PC-9 (cell line): ENCODE measurements around the gene SHE. TPM values are rescaled to one million over a fixed set of nuclear protein-coding genes. Genes with fewer than 3 reads are reported as not detected.

Source experiments
- Bru-seq: library from RNA; stranded (reverse); fragments of 400-500 nt; gene quantifications from one replicate; lab custom pipeline; 2021; lab: Mats Ljungman, UMichigan
- BruChase-seq, 2 experiments: library from RNA; stranded (reverse); fragments of 400-500 nt; gene quantifications; one replicate each; lab custom pipeline; 2021; lab: Mats Ljungman, UMichigan
- BruUV-seq: library from RNA; stranded (reverse); fragments of 400-500 nt; replicated peaks from 2 replicates; lab custom pipeline; 2021; lab: Mats Ljungman, UMichigan
- CTCF ChIA-PET: fragments of 300-600 bp; sonication (Branson Sonifier 250); formaldehyde crosslinking; loops from one replicate; lab custom pipeline; 2022; ENCODE audit warnings: antibody characterized with exemption; lab: Charles Lee
- POLR2A ChIA-PET: fragments of 300-600 bp; sonication (Branson Sonifier 250); formaldehyde crosslinking; loops from one replicate; lab custom pipeline; 2022; ENCODE audit warnings: antibody characterized with exemption; ENCODE audit not compliant: unreplicated experiment; lab: Charles Lee
- DNase-seq, 2 experiments: peaks; one replicate each; pipeline versions ENCODE4 v3.0.0 to v3.0.0-alpha.2; 2015 to 2022; ENCODE audit warnings: mixed read lengths in 1 of 2
- H2AFZ ChIP-seq: fragments of 200-600 bp; sonication (generic); 2 replicates; pipeline ENCODE4 v1.8.1; 2017; ENCODE audit warnings: antibody characterized with exemption
- H3F3A ChIP-seq: fragments of 200-600 bp; sonication (generic); 2 replicates; pipeline ENCODE4 v1.8.1; 2017; ENCODE audit warnings: antibody characterized with exemption, mild to moderate bottlenecking, low read depth; ENCODE audit not compliant: insufficient read depth
- H3K27ac ChIP-seq: fragments of 200-600 bp; sonication (generic); 2 replicates; pipeline ENCODE4 v1.6.1; 2016; ENCODE audit warnings: mixed run types
- H3K27me3 ChIP-seq: fragments of 200-600 bp; sonication (generic); 2 replicates; pipeline ENCODE4 v1.6.1; 2016; ENCODE audit warnings: low read depth, mixed run types; ENCODE audit not compliant: insufficient read depth
- H3K36me3 ChIP-seq: fragments of 200-600 bp; sonication (generic); 2 replicates; pipeline ENCODE4 v1.6.1; 2016; ENCODE audit warnings: low read depth, mixed run types
- H3K4me1 ChIP-seq: fragments of 200-600 bp; sonication (generic); replicated peaks from 2 replicates; pipeline ENCODE4 v1.6.1; 2016; ENCODE audit warnings: mixed run types; ENCODE audit not compliant: insufficient read depth
- H3K4me2 ChIP-seq: fragments of 200-600 bp; sonication (generic); 2 replicates; pipeline ENCODE4 v1.6.1; 2017; ENCODE audit warnings: mixed run types
- H3K4me3 ChIP-seq: fragments of 200-600 bp; sonication (generic); 2 replicates; pipeline ENCODE4 v1.6.1; 2016; ENCODE audit warnings: mixed run types
- H3K79me2 ChIP-seq: fragments of 200-600 bp; sonication (generic); 2 replicates; pipeline ENCODE4 v1.6.1; 2017; ENCODE audit warnings: low read depth, mixed run types
- H3K9me2 ChIP-seq: fragments of 200-600 bp; sonication (generic); 2 replicates; pipeline ENCODE4 v1.8.1; 2017; ENCODE audit warnings: mild to moderate bottlenecking; ENCODE audit not compliant: insufficient read depth
- H3K9me3 ChIP-seq: fragments of 200-600 bp; sonication (generic); 2 replicates; pipeline ENCODE4 v1.8.1; 2016; ENCODE audit warnings: low read depth; ENCODE audit not compliant: insufficient read depth
- H4K20me1 ChIP-seq: fragments of 200-600 bp; sonication (generic); 2 replicates; pipeline ENCODE4 v1.8.1; 2017; ENCODE audit not compliant: insufficient read depth
- EZH2 ChIP-seq: fragments of 200-600 bp; sonication (generic); IDR thresholded peaks from 2 replicates; pipeline ENCODE4 v1.8.0; 2017; ENCODE audit warnings: antibody characterized with exemption, low read depth
- intact Hi-C: fragments of 100-400 bp; cut with micrococcal nuclease; formaldehyde crosslinking; loops from one replicate; pipeline ENCODE4 v1.10.0; 2022; ENCODE audit not compliant: unreplicated experiment
- long read RNA-seq: library from polyadenylated mRNA; stranded (forward); transcript quantifications from one replicate; pipeline ENCODE4 v2.0.0, GENCODE V29; 2022
- total RNA-seq: library from RNA; stranded (reverse); gene quantifications from 2 replicates; pipeline ENCODE4 v1.2.3, GENCODE V29; 2021
- TF ChIP-seq, protein P1 (sequence below): fragments of 200-600 bp; sonication (generic); conservative IDR thresholded peaks from 2 replicates; pipeline ENCODE4 v1.6.1; 2017; ENCODE audit warnings: mixed run types, antibody characterized with exemption, mild to moderate bottlenecking, moderate library complexity

SHE gene
- total RNA-seq (not detected in 2 replicates), Bru-seq, nascent RNA (not detected), BruChase-seq, experiment 1, labeled RNA remaining after a 2-hour chase (not detected), BruChase-seq, experiment 2, labeled RNA remaining after a 6-hour chase (not detected)
- long read RNA-seq = 0 reads

- no peak within 1 kb of the TSS for H3K27ac ChIP-seq
- intact Hi-C loops = no loop called here
- no peaks in the 10 kb centered on the region for H3K4me1 ChIP-seq
- no peak within 1 kb of the TSS for H3K4me2 ChIP-seq
- no peaks in the 10 kb centered on the region for H3F3A ChIP-seq
- no peaks in the 10 kb centered on the region for H4K20me1 ChIP-seq
- no peaks in the 10 kb centered on the region for H3K9me2 ChIP-seq
- DNase-seq = no peak
- no TSS peak for BruUV-seq
- no peak within 1 kb of the TSS for H2AFZ ChIP-seq
- ChIA-PET CTCF (no interaction called here), POLR2A (no interaction called here)
- no peaks in the 10 kb centered on the region for H3K36me3 ChIP-seq
- H3K27me3 ChIP-seq = peaks cover 79% of the 10 kb centered on the region
- no peak within 1 kb of the TSS for H3K4me3 ChIP-seq
- no peak for TF ChIP-seq EZH2
- TF ChIP-seq, protein P1, sequence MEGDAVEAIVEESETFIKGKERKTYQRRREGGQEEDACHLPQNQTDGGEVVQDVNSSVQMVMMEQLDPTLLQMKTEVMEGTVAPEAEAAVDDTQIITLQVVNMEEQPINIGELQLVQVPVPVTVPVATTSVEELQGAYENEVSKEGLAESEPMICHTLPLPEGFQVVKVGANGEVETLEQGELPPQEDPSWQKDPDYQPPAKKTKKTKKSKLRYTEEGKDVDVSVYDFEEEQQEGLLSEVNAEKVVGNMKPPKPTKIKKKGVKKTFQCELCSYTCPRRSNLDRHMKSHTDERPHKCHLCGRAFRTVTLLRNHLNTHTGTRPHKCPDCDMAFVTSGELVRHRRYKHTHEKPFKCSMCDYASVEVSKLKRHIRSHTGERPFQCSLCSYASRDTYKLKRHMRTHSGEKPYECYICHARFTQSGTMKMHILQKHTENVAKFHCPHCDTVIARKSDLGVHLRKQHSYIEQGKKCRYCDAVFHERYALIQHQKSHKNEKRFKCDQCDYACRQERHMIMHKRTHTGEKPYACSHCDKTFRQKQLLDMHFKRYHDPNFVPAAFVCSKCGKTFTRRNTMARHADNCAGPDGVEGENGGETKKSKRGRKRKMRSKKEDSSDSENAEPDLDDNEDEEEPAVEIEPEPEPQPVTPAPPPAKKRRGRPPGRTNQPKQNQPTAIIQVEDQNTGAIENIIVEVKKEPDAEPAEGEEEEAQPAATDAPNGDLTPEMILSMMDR = no peak
- H3K79me2 ChIP-seq = no peaks in the 10 kb centered on the region
- H3K9me3 ChIP-seq = no peaks in the 10 kb centered on the region
Measured at GRCh38 chr1:154502066-154502743, at the start of gene SHE, which contains the start of gene TDRD10. TSS of gene SHE (minus strand) at chr1:154502412. CDS start at chr1:154502026, 386 bp downstream. TSS of gene TDRD10 (plus strand) at chr1:154502219. CDS start at chr1:154506904, 4,685 bp downstream.

GRCh38 chr1:154551474-154551873 is 49.3 kb upstream of the SHE start:
- H3K36me3 ChIP-seq = peaks cover 48% of the 10 kb centered on the region

GRCh38 chr1:154550657-154551056 is 48.4 kb upstream of the SHE start:
- DNase-seq = no peak

More at GRCh38 chr1:154551474-154551873, 49.3 kb upstream of the SHE start:
- no peaks in the 10 kb centered on the region for H3K9me3 ChIP-seq
- peaks cover 3% of the 10 kb centered on the region; the same call in 1 of the 2 replicates for H3K4me1 ChIP-seq
- H3K4me3 ChIP-seq = no peak overlapping the region
- peaks cover 17% of the 10 kb centered on the region for H3K79me2 ChIP-seq
- H3K27ac ChIP-seq = no peak overlapping the region
- intact Hi-C loops = no loop called here
- H4K20me1 ChIP-seq = peaks cover 4% of the 10 kb centered on the region
- TF ChIP-seq, protein P1 = no peak
- TF ChIP-seq EZH2 = no peak
- ChIA-PET POLR2A (no interaction called here), CTCF (no interaction called here)
- H3F3A ChIP-seq = peaks cover 15% of the 10 kb centered on the region; the same call in 1 of the 2 replicates
- no peaks in the 10 kb centered on the region for H3K9me2 ChIP-seq
- H3K27me3 ChIP-seq = no peaks in the 10 kb centered on the region
- BruUV-seq = no TSS peak
- H3K4me2 ChIP-seq = no peak overlapping the region
- H2AFZ ChIP-seq = no peak overlapping the region
- no peak for DNase-seq

More at GRCh38 chr1:154550657-154551056, 48.4 kb upstream of the SHE start:
- Histone ChIP-seq H3K4me3 (no peak overlapping the region), H3K4me2 (no peak overlapping the region), H3F3A (peaks cover 15% of the 10 kb centered on the region; the same call in 1 of the 2 replicates), H3K4me1 (no peaks in the 10 kb centered on the region), H4K20me1 (no peaks in the 10 kb centered on the region; the same call in none of the 2 replicates), H3K27ac (no peak overlapping the region), H3K9me3 (no peaks in the 10 kb centered on the region), H3K36me3 (peaks cover 44% of the 10 kb centered on the region), H3K27me3 (no peaks in the 10 kb centered on the region), H3K9me2 (no peaks in the 10 kb centered on the region), H2AFZ (no peak overlapping the region), H3K79me2 (peaks cover 9% of the 10 kb centered on the region)
- BruUV-seq = no TSS peak
- POLR2A ChIA-PET = no interaction called here
- CTCF ChIA-PET = no interaction called here
- intact Hi-C loops = no loop called here
- TF ChIP-seq, protein P1 = no peak
- no peak for TF ChIP-seq EZH2
